GM19193 (cell line): ENCODE data around the gene LMTK2.

Experiments used
- POLR2A ChIP-seq: IDR thresholded peaks from 4 replicates; pipeline ENCODE4 v1.6.1; 2011; ENCODE audit not compliant: insufficient read depth, insufficient read length; ENCODE audit errors: extremely low read depth

Gene LMTK2

DNA sequence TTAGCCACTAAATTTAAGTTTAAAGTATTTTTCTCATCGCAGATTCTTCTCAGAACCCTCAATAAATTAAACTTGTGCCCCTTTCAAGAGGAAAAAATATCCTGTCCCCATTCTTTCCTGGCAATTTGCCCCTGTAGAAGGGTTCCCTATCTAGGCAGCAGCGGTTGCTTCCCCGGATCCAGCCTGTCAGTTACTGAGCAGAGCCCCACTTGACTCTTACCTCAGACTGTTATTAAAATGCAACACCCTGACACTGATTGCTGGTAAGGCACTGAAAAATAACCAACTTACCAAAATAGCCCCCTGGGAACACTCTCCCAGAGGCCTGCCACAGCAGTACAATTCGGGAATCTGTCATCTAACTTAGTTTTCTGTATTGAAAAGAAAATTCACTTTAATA, 13.9 kb downstream of the LMTK2 start:
- no peak for TF ChIP-seq POLR2A

DNA sequence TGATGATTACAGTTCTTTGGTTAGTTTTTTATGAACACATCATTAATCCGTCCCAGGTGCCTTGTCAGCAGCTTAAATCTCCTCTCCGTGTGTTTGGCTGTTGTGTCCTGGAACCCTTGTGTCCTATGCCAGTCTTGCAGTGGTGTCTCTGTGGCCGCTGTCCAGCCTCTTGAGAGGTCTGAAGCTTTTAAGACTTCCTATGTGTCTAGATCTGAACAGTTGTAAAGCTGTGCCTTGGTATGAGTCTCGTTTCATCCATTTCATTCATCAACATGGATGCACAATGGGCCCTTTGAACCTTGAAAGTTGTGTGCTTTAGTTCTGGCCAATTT, 16.7 kb downstream of the LMTK2 start:
- no peak for TF ChIP-seq POLR2A

DNA sequence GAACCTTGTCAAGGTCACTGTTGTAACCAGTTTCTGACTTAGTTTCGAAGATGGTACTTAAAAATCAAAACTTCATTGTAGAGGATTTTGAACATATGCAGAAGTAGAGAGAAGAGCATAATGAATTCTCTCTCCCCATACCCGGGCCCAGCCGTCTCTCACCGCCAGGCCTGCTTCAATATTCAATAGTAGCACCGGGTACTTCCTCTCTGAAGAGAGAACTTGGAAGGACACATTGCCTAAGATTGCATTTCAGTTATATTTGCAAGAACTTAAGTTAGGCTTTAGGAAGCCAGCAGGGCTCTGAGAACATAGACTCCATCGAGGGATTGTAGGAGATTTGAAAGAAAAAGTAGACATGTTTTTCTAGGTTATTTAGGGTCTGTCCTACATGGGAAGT, 19.1 kb downstream of the LMTK2 start:
- no peak for TF ChIP-seq POLR2A

DNA sequence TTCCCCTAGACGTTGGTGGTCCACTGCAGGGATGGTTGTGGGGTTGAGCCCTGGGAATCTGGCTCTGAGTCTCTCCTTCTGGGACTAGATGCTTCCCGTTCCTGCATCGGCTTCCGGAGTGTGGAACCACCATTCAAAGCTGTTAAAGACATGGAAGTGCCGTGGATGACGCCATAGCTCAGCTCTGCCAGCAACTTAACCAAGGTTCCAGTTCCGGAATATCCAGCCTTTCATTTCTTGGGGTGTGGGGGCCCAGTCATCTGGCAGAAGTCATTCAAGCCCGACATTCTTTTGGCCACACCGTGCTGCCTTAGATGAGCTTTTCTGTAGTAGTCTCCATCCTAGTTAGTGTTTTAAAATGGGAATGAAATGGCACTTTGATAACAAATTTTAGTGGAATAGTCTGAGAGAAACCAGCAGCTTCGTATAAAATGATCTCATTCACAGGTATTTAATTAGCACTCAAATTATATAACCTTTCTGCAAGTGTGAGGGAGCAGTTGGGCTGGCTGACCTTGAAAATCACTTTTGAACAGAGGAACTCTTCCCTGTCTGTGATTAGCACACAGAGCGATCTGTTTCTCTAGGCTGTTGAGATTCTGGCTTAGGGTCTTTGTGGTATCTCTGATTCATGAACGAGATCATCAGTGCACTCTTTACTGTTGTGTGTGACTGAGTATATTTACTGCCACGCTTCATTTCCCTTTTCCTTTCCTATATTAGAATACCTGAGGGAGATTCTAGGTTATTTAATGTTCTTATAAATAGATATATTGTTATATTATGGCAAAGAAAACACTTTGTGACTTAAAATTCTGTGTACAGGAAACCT, 19.9 kb downstream of the LMTK2 start:
- TF ChIP-seq POLR2A = no peak

- no peak for TF ChIP-seq POLR2A
Measured at GRCh38 chr7:98128346-98128745, 21.7 kb downstream of the LMTK2 start.

GRCh38 chr7:98130959-98131358, 24.3 kb downstream of the LMTK2 start:
- TF ChIP-seq POLR2A = no peak

GRCh38 chr7:98133181-98133580, 26.5 kb downstream of the LMTK2 start:
- no peak for TF ChIP-seq POLR2A

GRCh38 chr7:98133621-98134303, 27.1 kb downstream of the LMTK2 start:
- no peak for TF ChIP-seq POLR2A

GRCh38 chr7:98134420-98135228, 28.0 kb downstream of the LMTK2 start:
- TF ChIP-seq POLR2A = no peak

- TF ChIP-seq POLR2A = no peak
Measured at GRCh38 chr7:98135984-98136383, 29.3 kb downstream of the LMTK2 start.

- TF ChIP-seq POLR2A = no peak
Measured at GRCh38 chr7:98136423-98136822, 29.8 kb downstream of the LMTK2 start.

GRCh38 chr7:98137134-98137825, 30.6 kb downstream of the LMTK2 start:
- TF ChIP-seq POLR2A = no peak

GRCh38 chr7:98137826-98138151, 31.1 kb downstream of the LMTK2 start:
- TF ChIP-seq POLR2A = no peak

DNA sequence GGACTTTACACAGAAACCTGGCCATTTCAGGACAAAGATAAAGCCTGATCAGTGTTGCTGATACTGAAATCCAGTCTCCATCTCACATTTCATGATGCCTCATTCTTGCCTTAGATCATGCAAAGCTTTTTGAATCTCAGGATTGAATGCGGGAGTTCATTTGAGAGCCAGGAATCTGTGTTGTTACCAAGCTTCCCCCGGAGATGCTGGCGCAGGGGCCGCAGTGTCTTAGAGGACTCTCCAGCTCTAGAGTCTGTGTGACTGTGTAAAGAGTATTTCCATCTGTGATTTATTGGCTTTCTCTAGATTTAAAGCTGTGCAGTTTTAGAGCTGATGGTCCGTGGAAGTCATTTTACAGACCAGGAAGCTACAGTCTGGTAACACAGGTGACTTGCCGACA, 32.0 kb downstream of the LMTK2 start:
- no peak for TF ChIP-seq POLR2A

GRCh38 chr7:98142658-98143057, 36.0 kb downstream of the LMTK2 start:
- no peak for TF ChIP-seq POLR2A

DNA sequence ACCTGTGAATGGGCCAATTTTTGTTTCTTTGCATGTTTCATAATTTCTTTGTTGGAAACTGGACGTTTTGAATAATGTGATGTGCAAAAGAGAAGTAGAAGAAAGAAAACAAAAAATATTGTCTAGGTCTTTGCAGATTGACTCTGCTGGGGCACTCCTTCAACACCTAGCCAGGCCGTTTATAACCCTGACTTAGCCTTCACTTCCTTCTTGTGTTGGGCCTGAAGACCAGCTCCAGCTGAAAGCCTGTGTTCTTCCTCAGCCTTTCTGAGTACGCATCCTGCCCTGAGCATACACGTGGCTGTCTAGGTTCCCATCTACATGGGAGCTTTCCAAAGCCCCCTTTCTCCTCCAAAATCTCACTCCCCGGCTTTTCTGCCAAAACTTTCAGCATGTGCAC, 41.9 kb downstream of the LMTK2 start:
- no peak for TF ChIP-seq POLR2A

- no peak for TF ChIP-seq POLR2A
Measured at GRCh38 chr7:98149116-98149692, 42.5 kb downstream of the LMTK2 start.
